ENCODE results near the gene ZNF740.

DNA sequence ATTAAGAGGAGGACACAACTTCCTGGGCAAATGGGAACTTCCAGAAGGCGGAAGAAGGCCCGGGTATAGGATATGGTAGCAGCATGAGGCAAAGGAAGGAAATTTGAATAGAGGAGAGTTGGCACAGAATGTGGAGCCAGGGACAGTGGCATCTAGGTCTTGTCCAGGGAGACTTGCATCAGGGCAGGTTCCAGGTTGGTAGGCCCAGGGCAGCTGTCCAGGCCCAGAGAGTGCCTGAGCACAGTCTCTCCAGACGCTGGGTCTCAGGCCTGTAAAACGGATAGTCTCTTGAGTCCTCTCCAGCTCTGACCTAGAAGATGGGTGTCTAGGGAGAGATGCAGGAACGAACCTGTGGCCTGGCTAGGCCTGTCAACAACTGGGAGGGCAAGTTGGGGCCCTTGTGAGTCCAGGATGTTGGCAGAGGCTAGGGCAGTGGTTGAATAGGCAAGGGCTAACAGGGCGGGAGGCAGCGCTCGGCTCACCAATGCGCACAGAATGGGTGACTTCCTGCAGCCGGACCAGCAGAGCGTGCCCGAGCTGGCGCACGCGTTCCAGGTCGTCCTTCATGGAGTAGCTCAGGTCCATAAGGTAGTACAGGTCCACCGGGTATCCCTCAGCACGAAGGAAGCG, 16.6 kb downstream of the ZNF740 start:
- TF ChIP-seq, protein P1, sequence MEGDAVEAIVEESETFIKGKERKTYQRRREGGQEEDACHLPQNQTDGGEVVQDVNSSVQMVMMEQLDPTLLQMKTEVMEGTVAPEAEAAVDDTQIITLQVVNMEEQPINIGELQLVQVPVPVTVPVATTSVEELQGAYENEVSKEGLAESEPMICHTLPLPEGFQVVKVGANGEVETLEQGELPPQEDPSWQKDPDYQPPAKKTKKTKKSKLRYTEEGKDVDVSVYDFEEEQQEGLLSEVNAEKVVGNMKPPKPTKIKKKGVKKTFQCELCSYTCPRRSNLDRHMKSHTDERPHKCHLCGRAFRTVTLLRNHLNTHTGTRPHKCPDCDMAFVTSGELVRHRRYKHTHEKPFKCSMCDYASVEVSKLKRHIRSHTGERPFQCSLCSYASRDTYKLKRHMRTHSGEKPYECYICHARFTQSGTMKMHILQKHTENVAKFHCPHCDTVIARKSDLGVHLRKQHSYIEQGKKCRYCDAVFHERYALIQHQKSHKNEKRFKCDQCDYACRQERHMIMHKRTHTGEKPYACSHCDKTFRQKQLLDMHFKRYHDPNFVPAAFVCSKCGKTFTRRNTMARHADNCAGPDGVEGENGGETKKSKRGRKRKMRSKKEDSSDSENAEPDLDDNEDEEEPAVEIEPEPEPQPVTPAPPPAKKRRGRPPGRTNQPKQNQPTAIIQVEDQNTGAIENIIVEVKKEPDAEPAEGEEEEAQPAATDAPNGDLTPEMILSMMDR (IDR thresholded peaks at IDR 0.05), result no peak
- TF ChIP-seq POLR2A (IDR thresholded peaks at IDR 0.05) (no peak), POLR2AphosphoS5 (IDR thresholded peaks at IDR 0.05) (no peak)
